ENCODE data around the gene TM2D1. TPM values are rescaled to one million over a fixed set of nuclear protein-coding genes. Genes with fewer than 3 reads are reported as not detected.

TM2D1 gene
- total RNA-seq, 1 experiment from 2014 or later: 22.7 TPM

DNA sequence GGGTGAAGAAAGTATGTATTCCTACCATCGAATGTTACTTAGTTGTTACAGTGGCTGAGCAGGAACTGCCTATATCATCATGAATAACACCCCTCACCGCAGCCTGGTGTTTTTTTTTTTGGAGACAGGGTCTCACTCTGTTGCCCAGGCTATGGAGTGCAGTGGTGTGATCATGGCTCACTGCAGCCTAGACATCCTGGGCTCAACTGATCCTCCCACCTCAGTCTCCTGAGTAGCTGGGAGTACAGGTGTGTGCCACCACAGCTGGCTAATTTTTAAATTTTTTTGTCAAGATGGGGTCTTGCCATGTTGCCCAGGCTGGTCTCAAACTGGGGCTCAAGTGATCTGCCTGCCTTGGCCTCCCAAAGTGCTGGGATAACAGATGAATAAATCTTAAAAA, 24.6 kb upstream of the TM2D1 start:
- ChIA-PET RAD21 (ENCODE audit: low non-redundant PET in 1 of 2, low total read pairs in 2 of 2, uncharacterized antibody in 2 of 2, unreplicated experiment in 2 of 2) (no interaction called here), CTCF (no interaction called here), POLR2A (no interaction called here)
- Histone ChIP-seq H3K9ac (ENCODE audit: low read length) (no peak overlapping the region), H3K79me2 (ENCODE audit: insufficient read depth, low read length) (peaks cover 85% of the 10 kb centered on the region), H4K20me1 (ENCODE audit: insufficient read depth) (no peaks in the 10 kb centered on the region), H3K9me3 (ENCODE audit: control insufficient read depth in 1 of 2, insufficient read depth in 1 of 2, low read depth in 1 of 2, low read length in 2 of 2) (no peaks in the 10 kb centered on the region), H3K27ac (ENCODE audit: low read depth, low read length) (no peak overlapping the region), H2AFZ (ENCODE audit: low read depth, low read length, poor library complexity, severe bottlenecking) (no peak overlapping the region), H3K36me3 (ENCODE audit: control insufficient read depth in 1 of 2, insufficient read depth in 2 of 2, low read length in 2 of 2) (no peaks in the 10 kb centered on the region), H3K4me1 (ENCODE audit: control insufficient read depth in 1 of 2, insufficient read depth in 2 of 2, low read length in 2 of 2) (peaks cover 14 to 25% of the 10 kb centered on the region in 2 experiments), H3K27me3 (ENCODE audit: insufficient read depth, low read length) (no peaks in the 10 kb centered on the region), H3K9me2 (ENCODE audit: insufficient read depth) (no peaks in the 10 kb centered on the region), H3K4me3 (replicated peaks in 1 of 2; ENCODE audit: low read depth in 1 of 2, low read length in 2 of 2) (no peak overlapping the region), H3K4me2 (ENCODE audit: low read length) (no peak overlapping the region)
- no peak for DNase-seq (ENCODE audit: low read depth, low spot score)
- no peak for ATAC-seq
- intact Hi-C loops (cut with micrococcal nuclease): no loop called here
- BruUV-seq (replicated peaks): no TSS peak
- no peak for TF ChIP-seq YY1 (IDR thresholded peaks at IDR 0.05; ENCODE audit: extremely low read depth, insufficient replicate concordance, low read depth, low read length)
- no peak for TF ChIP-seq JUND (IDR thresholded peaks at IDR 0.05)
- TF ChIP-seq CBX3 (IDR thresholded peaks at IDR 0.05; ENCODE audit: low read depth): no peak

DNA sequence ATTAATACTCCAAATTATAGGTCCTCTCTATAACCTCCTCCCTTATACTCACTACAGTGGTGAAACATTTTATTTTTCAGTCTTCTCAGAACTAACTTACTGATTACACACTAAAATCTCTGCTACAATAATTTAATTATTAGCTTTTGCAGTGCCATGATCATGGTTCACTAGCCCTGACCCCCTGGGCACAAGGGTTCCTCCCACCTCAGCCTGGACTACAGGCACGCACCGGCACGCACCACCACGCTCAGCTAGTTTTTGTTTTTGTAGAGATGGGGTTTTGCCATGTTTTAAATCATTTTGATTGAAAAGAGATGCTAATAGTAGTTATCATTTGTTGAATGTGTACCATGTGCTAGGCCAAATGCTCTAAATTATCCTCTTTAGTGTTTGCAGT, 23.6 kb upstream of the TM2D1 start:
- TF ChIP-seq EZH2phosphoT487 (IDR thresholded peaks at IDR 0.05; ENCODE audit: borderline replicate concordance) (no peak), ZFX (IDR thresholded peaks at IDR 0.05) (no peak), FOSL1 (IDR thresholded peaks at IDR 0.05; ENCODE audit: low read depth) (no peak), SRF (IDR thresholded peaks at IDR 0.05; ENCODE audit: low read depth) (no peak), CBX3 (IDR thresholded peaks at IDR 0.05; ENCODE audit: low read depth) (no peak), ELF1 (IDR thresholded peaks at IDR 0.05; ENCODE audit: borderline replicate concordance, low read depth) (no peak), POLR2A (IDR thresholded peaks at IDR 0.05; ENCODE audit: borderline replicate concordance, extremely low read depth, insufficient read depth, insufficient read length) (no peak), SP1 (IDR thresholded peaks at IDR 0.05; ENCODE audit: low read depth) (no peak), EZH2 (IDR thresholded peaks at IDR 0.05) (no peak), CEBPB (IDR thresholded peaks at IDR 0.05; ENCODE audit: low read depth) (no peak)
- TF ChIP-seq, protein P1, sequence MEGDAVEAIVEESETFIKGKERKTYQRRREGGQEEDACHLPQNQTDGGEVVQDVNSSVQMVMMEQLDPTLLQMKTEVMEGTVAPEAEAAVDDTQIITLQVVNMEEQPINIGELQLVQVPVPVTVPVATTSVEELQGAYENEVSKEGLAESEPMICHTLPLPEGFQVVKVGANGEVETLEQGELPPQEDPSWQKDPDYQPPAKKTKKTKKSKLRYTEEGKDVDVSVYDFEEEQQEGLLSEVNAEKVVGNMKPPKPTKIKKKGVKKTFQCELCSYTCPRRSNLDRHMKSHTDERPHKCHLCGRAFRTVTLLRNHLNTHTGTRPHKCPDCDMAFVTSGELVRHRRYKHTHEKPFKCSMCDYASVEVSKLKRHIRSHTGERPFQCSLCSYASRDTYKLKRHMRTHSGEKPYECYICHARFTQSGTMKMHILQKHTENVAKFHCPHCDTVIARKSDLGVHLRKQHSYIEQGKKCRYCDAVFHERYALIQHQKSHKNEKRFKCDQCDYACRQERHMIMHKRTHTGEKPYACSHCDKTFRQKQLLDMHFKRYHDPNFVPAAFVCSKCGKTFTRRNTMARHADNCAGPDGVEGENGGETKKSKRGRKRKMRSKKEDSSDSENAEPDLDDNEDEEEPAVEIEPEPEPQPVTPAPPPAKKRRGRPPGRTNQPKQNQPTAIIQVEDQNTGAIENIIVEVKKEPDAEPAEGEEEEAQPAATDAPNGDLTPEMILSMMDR (IDR thresholded peaks at IDR 0.05 in 2 of 3, conservative IDR thresholded peaks at IDR 0.05 in 1 of 3; ENCODE audit: borderline replicate concordance in 1 of 3, insufficient read depth in 1 of 3, low read depth in 2 of 3, low read length in 2 of 3): no peak
- TF ChIP-seq, protein P2, sequence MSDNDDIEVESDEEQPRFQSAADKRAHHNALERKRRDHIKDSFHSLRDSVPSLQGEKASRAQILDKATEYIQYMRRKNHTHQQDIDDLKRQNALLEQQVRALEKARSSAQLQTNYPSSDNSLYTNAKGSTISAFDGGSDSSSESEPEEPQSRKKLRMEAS (IDR thresholded peaks at IDR 0.05): no peak
- Histone ChIP-seq H3K79me2 (ENCODE audit: insufficient read depth, low read length) (peaks cover 86% of the 10 kb centered on the region), H3K4me2 (ENCODE audit: low read length) (no peak overlapping the region), H3K27ac (ENCODE audit: low read depth, low read length) (no peak overlapping the region), H3K4me3 (replicated peaks in 1 of 2; ENCODE audit: low read depth in 1 of 2, low read length in 2 of 2) (no peak overlapping the region), H3K4me1 (ENCODE audit: control insufficient read depth in 1 of 2, insufficient read depth in 2 of 2, low read length in 2 of 2) (peaks cover 12 to 22% of the 10 kb centered on the region in 2 experiments; a peak in 3 of 4 replicates), H3K36me3 (ENCODE audit: control insufficient read depth in 1 of 2, insufficient read depth in 2 of 2, low read length in 2 of 2) (no peaks in the 10 kb centered on the region), H3K9me2 (ENCODE audit: insufficient read depth) (no peaks in the 10 kb centered on the region), H3K9me3 (ENCODE audit: control insufficient read depth in 1 of 2, insufficient read depth in 1 of 2, low read depth in 1 of 2, low read length in 2 of 2) (no peaks in the 10 kb centered on the region), H2AFZ (ENCODE audit: low read depth, low read length, poor library complexity, severe bottlenecking) (no peak overlapping the region), H3K9ac (ENCODE audit: low read length) (no peak overlapping the region), H4K20me1 (ENCODE audit: insufficient read depth) (no peaks in the 10 kb centered on the region), H3K27me3 (ENCODE audit: insufficient read depth, low read length) (no peaks in the 10 kb centered on the region)
- no peak for ATAC-seq
- BruUV-seq (replicated peaks): no TSS peak
- DNase-seq (ENCODE audit: low read depth, low spot score): no peak
- POLR2A ChIA-PET: no interaction called here
- CTCF ChIA-PET: no interaction called here
- RAD21 ChIA-PET (ENCODE audit: low non-redundant PET in 1 of 2, low total read pairs in 2 of 2, uncharacterized antibody in 2 of 2, unreplicated experiment in 2 of 2): no interaction called here
- intact Hi-C loops (cut with micrococcal nuclease): no loop called here

Measured in HCT116 (cell line).